SK-MEL-5 (cell line): ENCODE data around the gene RGS3. TPM values are rescaled to one million over a fixed set of nuclear protein-coding genes. Genes with fewer than 3 reads are reported as not detected.
A peak's percentile ranks its signal among the peaks of the same experiment; 100 is the strongest.
"Not testable (repeated sequence)": the region's sequence is repeated elsewhere in the genome, so short reads cannot be mapped to it uniquely, and the experiment has no call there.

Experiments used
- DNase-seq: peaks from one replicate; pipeline ENCODE4 v3.0.0-alpha.2; 2016; ENCODE audit warnings: low read depth, low spot score
- in situ Hi-C: cut with HindIII; loops from 2 replicates; pipeline ENCODE4 v1.10.0; 2016; ENCODE audit warnings: low sequenced_read_pairs, high pct_unique_total_duplicates, low pct_unique_long_range_greater_than_20kb
- total RNA-seq: library from RNA; depleted of rRNA; stranded (reverse); fragments of >200 nt; shearing (Covaris generic); gene quantifications from 2 replicates; pipeline ENCODE4 v1.2.3, GENCODE V29; 2014

RGS3 gene
- total RNA-seq, 1 experiment from 2014 or later, result 25.0 TPM

- in situ Hi-C loops, result no loop called here
Observed at GRCh38 chr9:113546566-113546965, 83.0 kb downstream of the RGS3 start.

GRCh38 chr9:113547501-113547900, 84.0 kb downstream of the RGS3 start:
- DNase-seq, result no peak
- in situ Hi-C loops, result no loop called here

More at GRCh38 chr9:113546566-113546965, 83.0 kb downstream of the RGS3 start:
- no peak for DNase-seq

- peak; percentile 22 for DNase-seq
- in situ Hi-C loops, result no loop called here
Observed at GRCh38 chr9:113548221-113549041, 84.9 kb downstream of the RGS3 start.

GRCh38 chr9:113549892-113550291, 86.4 kb downstream of the RGS3 start:
- in situ Hi-C loops, DNase-seq: not testable (repeated sequence)

GRCh38 chr9:113556877-113557593, 93.5 kb downstream of the RGS3 start:
- DNase-seq, result no peak
- in situ Hi-C loops, result no loop called here

- in situ Hi-C loops, result no loop called here
- DNase-seq, result no peak
Observed at GRCh38 chr9:113558632-113559502, 95.3 kb downstream of the RGS3 start.

- DNase-seq, result no peak
- in situ Hi-C loops, result no loop called here
Observed at GRCh38 chr9:113559834-113560800, 96.6 kb downstream of the RGS3 start.

- no peak for DNase-seq
- in situ Hi-C loops, result no loop called here
Observed at GRCh38 chr9:113562653-113563381, 99.3 kb downstream of the RGS3 start.

- DNase-seq, result no peak
- in situ Hi-C loops, result no loop called here
Observed at GRCh38 chr9:113563826-113564497, 100.4 kb downstream of the RGS3 start.

- in situ Hi-C loops, result no loop called here
- DNase-seq, result no peak
Observed at GRCh38 chr9:113564498-113565237, 101.1 kb downstream of the RGS3 start.

- in situ Hi-C loops, result no loop called here
Observed at GRCh38 chr9:113566016-113566711, 102.6 kb downstream of the RGS3 start.

GRCh38 chr9:113566712-113567071, 103.2 kb downstream of the RGS3 start:
- DNase-seq, result no peak
- in situ Hi-C loops, result no loop called here

More at GRCh38 chr9:113566016-113566711, 102.6 kb downstream of the RGS3 start:
- DNase-seq, result no peak

- in situ Hi-C loops, result no loop called here
- no peak for DNase-seq
Observed at GRCh38 chr9:113567361-113568080, 104.0 kb downstream of the RGS3 start.

- DNase-seq, result no peak
- in situ Hi-C loops, result no loop called here
Observed at GRCh38 chr9:113568081-113568435, 104.5 kb downstream of the RGS3 start.
